Ovary (tissue), 3 donors: ENCODE results near the gene NHS.

ENCODE experiments used
- CTCF ChIP-seq, 3 donors: fragments of 450-650 bp in 2 of 3; fragments of 200-600 bp in 1 of 3; IDR thresholded peaks; one replicate each; pipeline versions ENCODE4 v1.5.1 to v1.8.0; 2016 to 2022; ENCODE audit warnings: antibody characterized with exemption in 3 of 3, mild to moderate bottlenecking in 1 of 3
- POLR2A ChIP-seq: fragments of 450-650 bp; IDR thresholded peaks from one replicate; pipeline ENCODE4 v1.6.1; 2017; ENCODE audit warnings: antibody characterized with exemption, mild to moderate bottlenecking, moderate library complexity
- donor health status: DM: no; HTN: no; CAD: no.

GRCh38 chrX:17585006-17585405 is 210.0 kb downstream of the NHS start:
- TF ChIP-seq CTCF (IDR thresholded peaks at IDR 0.05) (no peak), POLR2A (no peak)
